ENCODE results near the gene PRR14. TPM values are rescaled to one million over a fixed set of nuclear protein-coding genes. Genes with fewer than 3 reads are reported as not detected.

PRR14 gene
- total RNA-seq, 4 donors from 2014 or later = 8.8 to 28.4 (median 17.8) TPM

DNA sequence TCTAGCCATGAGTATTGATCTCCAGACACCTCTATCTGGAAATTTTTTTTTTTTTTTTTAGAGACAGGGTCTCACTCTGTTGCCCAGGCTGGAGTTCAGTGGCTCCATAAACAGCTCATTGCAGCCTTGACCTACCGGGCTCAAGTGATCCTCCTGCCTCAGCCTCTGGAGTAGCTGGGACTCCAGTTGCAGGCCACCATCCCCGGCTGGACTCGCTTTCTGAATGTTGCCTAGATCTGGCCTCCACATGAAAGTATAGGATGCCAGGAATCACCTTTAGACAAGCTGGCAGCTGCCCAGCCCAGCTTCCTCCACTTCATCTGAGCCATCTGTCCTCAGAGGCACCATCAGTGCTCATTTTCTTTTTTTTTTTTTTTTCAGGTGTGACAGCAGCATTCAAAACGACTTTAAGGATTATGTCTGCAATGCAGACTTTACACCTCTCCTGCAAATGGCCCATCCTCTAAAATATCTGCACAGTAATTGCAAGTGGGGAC lies 6.4 kb upstream of the PRR14 start:
- in situ Hi-C loops (cut with MboI; ENCODE audit: low sequenced_read_pairs in 4 of 4) = loop anchor here in 2 of 4 donors (10.0 to 25.0 kb wide), 2 partner anchors 50 to 207 kb away; partner anchors contain the start of genes DCTPP1 (in 1 of the 2), SEPHS2 (in 1 of the 2) and SRCAP (in 1 of the 2)
- H3K27me3 ChIP-seq = no peaks in the 10 kb centered on the region

GRCh38 chr16:30645727-30646126 lies 5.0 kb upstream of the PRR14 start:
- Histone ChIP-seq H3K27me3 (no peaks in the 10 kb centered on the region), H3K4me3 (no peak overlapping the region), H3K4me1 (peaks cover 0 to 4% of the 10 kb centered on the region in 2 donors), H3K36me3 (no peaks in the 10 kb centered on the region), H3K9me3 (no peaks in the 10 kb centered on the region), H3K27ac (no peak overlapping the region)
- in situ Hi-C loops (cut with MboI; ENCODE audit: low sequenced_read_pairs in 4 of 4) = loop anchor here in 2 of 4 donors (10.0 to 25.0 kb wide), 2 partner anchors 49 to 208 kb away; partner anchors contain the start of genes DCTPP1 (in 1 of the 2), SEPHS2 (in 1 of the 2) and SRCAP (in 1 of the 2)
- intact Hi-C loops (cut with DNase I; ENCODE audit: low total_unique reads) = no loop called here
- TF ChIP-seq POLR2A (IDR thresholded peaks at IDR 0.05) = no peak
- TF ChIP-seq, protein P1, sequence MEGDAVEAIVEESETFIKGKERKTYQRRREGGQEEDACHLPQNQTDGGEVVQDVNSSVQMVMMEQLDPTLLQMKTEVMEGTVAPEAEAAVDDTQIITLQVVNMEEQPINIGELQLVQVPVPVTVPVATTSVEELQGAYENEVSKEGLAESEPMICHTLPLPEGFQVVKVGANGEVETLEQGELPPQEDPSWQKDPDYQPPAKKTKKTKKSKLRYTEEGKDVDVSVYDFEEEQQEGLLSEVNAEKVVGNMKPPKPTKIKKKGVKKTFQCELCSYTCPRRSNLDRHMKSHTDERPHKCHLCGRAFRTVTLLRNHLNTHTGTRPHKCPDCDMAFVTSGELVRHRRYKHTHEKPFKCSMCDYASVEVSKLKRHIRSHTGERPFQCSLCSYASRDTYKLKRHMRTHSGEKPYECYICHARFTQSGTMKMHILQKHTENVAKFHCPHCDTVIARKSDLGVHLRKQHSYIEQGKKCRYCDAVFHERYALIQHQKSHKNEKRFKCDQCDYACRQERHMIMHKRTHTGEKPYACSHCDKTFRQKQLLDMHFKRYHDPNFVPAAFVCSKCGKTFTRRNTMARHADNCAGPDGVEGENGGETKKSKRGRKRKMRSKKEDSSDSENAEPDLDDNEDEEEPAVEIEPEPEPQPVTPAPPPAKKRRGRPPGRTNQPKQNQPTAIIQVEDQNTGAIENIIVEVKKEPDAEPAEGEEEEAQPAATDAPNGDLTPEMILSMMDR (IDR thresholded peaks at IDR 0.05 in 4 of 5, conservative IDR thresholded peaks at IDR 0.05 in 1 of 5) = no peak
- DNase-seq (no peak), ATAC-seq (no peak)

More for the DNA sequence above, 6.4 kb upstream of the PRR14 start:
- H3K4me3 ChIP-seq = no peak overlapping the region
- DNase-seq (no peak), ATAC-seq (no peak)
- no peaks in the 10 kb centered on the region for H3K9me3 ChIP-seq
- intact Hi-C loops (cut with DNase I; ENCODE audit: low total_unique reads) = no loop called here
- TF ChIP-seq, protein P1 (IDR thresholded peaks at IDR 0.05 in 4 of 5, conservative IDR thresholded peaks at IDR 0.05 in 1 of 5) = no peak
- TF ChIP-seq POLR2A (IDR thresholded peaks at IDR 0.05) = no peak
- no peaks in the 10 kb centered on the region for H3K36me3 ChIP-seq
- H3K27ac ChIP-seq = no peak overlapping the region
- H3K4me1 ChIP-seq = no peaks in the 10 kb centered on the region

DNA sequence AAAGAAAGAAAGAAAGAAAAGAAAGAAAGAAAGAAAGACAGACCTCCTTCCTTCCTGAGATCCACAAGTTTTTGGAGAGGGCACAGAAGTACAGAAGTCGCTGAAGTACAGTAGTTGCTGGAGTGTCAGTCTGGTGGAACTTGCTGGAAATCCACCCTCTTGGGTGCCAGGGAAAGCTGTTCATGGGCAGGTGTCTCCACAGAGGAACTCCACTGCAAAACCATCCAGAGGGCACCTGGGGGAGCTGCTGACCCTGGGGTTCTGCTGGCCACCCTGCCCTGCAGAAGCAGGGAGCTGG lies 3.5 kb upstream of the PRR14 start:
- intact Hi-C loops (cut with DNase I; ENCODE audit: low total_unique reads) (no loop called here), in situ Hi-C loops (cut with MboI; ENCODE audit: low sequenced_read_pairs in 4 of 4) (loop anchor here in 2 of 4 donors (10.0 to 25.0 kb wide), 2 partner anchors 48 to 210 kb away; partner anchors contain the start of genes DCTPP1 (in 1 of the 2), SEPHS2 (in 1 of the 2) and SRCAP (in 1 of the 2))
- Histone ChIP-seq H3K9me3 (no peaks in the 10 kb centered on the region), H3K27me3 (no peaks in the 10 kb centered on the region), H3K27ac (no peak overlapping the region), H3K4me1 (peaks cover 5 to 11% of the 10 kb centered on the region in 2 donors), H3K4me3 (no peak overlapping the region), H3K36me3 (peaks cover 0 to 1% of the 10 kb centered on the region in 2 donors)
- ATAC-seq (no peak), DNase-seq (no peak)
- TF ChIP-seq POLR2A (IDR thresholded peaks at IDR 0.05) = no peak

- DNase-seq = no peak
- in situ Hi-C loops (cut with MboI; ENCODE audit: low sequenced_read_pairs in 4 of 4) (loop anchor here in 2 of 4 donors (5.0 to 25.0 kb wide), 3 partner anchors 45 to 213 kb away; partner anchors contain the start of genes DCTPP1 (in 1 of the 2), SEPHS2 (in 1 of the 2), SRCAP (in 1 of the 2) and ZNF688 (in 1 of the 2)), intact Hi-C loops (cut with DNase I; ENCODE audit: low total_unique reads) (loop anchor here (1.0 to 5.0 kb wide), 7 partner anchors 8 to 843 kb away; partner anchors contain the start of genes FBRS, MAZ, ZNF689 and ZNF764)
- ATAC-seq = no peak
- no peak for TF ChIP-seq POLR2A (IDR thresholded peaks at IDR 0.05)
- TF ChIP-seq, protein P1 (IDR thresholded peaks at IDR 0.05 in 4 of 5, conservative IDR thresholded peaks at IDR 0.05 in 1 of 5) = no peak
- H3K36me3 ChIP-seq = peaks cover 0 to 27% of the 10 kb centered on the region in 2 donors
- H3K27me3 ChIP-seq = no peaks in the 10 kb centered on the region
- peak overlapping the region; percentile 94 to 99 (median 98) for H3K27ac ChIP-seq
- peaks cover 6 to 18% of the 10 kb centered on the region in 2 donors for H3K4me1 ChIP-seq
- H3K9me3 ChIP-seq = no peaks in the 10 kb centered on the region
- peak overlapping the region; percentile 83 to 94 (median 88) for H3K4me3 ChIP-seq
Measured at GRCh38 chr16:30649725-30650368, 913 bp upstream of the PRR14 start.
